Esophagus squamous epithelium (tissue), 5 donors: ENCODE data around the gene IL1R2. TPM values are rescaled to one million over a fixed set of nuclear protein-coding genes. Genes with fewer than 3 reads are reported as not detected.

Source experiments
- DNase-seq: peaks from one replicate; lab custom pipeline; 2025; lab: John Stamatoyannopoulos, UW
- H3K27ac ChIP-seq, 4 donors: fragments of 200-600 bp; sonication (generic); one replicate each; pipeline ENCODE4 v1.5.1; 2016 to 2019; ENCODE audit warnings: mild to moderate bottlenecking in 1 of 4
- H3K27me3 ChIP-seq, 4 donors: fragments of 200-600 bp; sonication (generic); 1 replicate in 3 of 4; 2 replicates in 1 of 4; pipeline versions ENCODE4 v1.5.1 to v1.6.0; 2017 to 2021; ENCODE audit warnings: antibody characterized with exemption in 1 of 4
- H3K36me3 ChIP-seq, 3 donors: fragments of 200-600 bp; sonication (generic); one replicate each; pipeline ENCODE4 v1.5.1; 2016 to 2019
- H3K4me1 ChIP-seq, 3 donors: fragments of 200-600 bp; sonication (generic); one replicate each; pipeline ENCODE4 v1.5.1; 2017 to 2019
- H3K4me3 ChIP-seq, 4 donors: fragments of 200-600 bp; sonication (generic); 1 replicate in 3 of 4; 2 replicates in 1 of 4; pipeline ENCODE4 v1.5.1; 2016 to 2019; ENCODE audit warnings: mild to moderate bottlenecking in 2 of 4, moderate library complexity in 1 of 4
- H3K9me3 ChIP-seq, 3 donors: fragments of 200-600 bp; sonication (generic); one replicate each; pipeline ENCODE4 v1.5.1; 2016 to 2019
- POLR2A ChIP-seq, 4 donors: fragments of 450-650 bp; IDR thresholded peaks; one replicate each; pipeline ENCODE4 v1.6.1; 2017; ENCODE audit warnings: antibody characterized with exemption in 4 of 4, mild to moderate bottlenecking in 4 of 4, moderate library complexity in 3 of 4
- WGBS, 2 donors: methylation state at CpG; one replicate each; pipeline ENCODE4 v1.1.5; 2018; 5-methylcytosine and 5-hydroxymethylcytosine counted together
- intact Hi-C: fragments of 100-400 bp; cut with DNase I; formaldehyde crosslinking; loops from one replicate; pipeline ENCODE4 v1.15.0; 2022
- total RNA-seq, 4 donors: library from RNA; depleted of rRNA; stranded (reverse); fragments of >200 nt; gene quantifications; one replicate each; pipeline ENCODE4 v1.1.0, GENCODE V29; 2016
- TF ChIP-seq, protein P1 (sequence below), 6 experiments: fragments of 450-650 bp in 4 of 6; fragments of 200-600 bp in 2 of 6; sonication (generic) in 2 of 6; IDR thresholded peaks; one replicate each; pipeline ENCODE4 v1.5.1; 2016 to 2019; ENCODE audit warnings: antibody characterized with exemption in 6 of 6, mild to moderate bottlenecking in 4 of 6, moderate library complexity in 4 of 6
- donor health status: DM: yes; HTN: yes; CAD: no.

Gene IL1R2
- total RNA-seq, 4 donors from 2014 or later: 24.1 to 182 (median 78.0) TPM

DNA sequence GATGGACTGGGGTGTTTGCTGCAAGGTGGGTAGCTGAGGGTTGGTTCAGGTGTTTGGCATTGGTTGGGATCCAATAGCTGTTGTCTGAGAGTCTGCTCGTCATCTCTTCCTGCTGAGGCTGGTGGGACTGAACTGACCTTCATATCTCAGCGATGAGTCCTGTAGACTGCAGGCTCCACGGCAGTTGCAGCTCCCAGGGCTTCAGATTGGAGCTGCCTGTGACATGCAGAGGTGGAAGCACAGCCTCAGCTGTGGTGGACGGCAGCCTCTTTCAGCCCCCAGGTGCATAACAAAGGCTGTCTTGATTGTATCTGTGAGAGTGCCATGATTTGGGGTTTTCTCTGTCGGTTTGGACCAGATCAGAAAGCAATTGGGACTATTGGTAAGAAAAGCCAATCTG lies 3.9 kb upstream of the IL1R2 start:
- Histone ChIP-seq H3K4me3 (no peak overlapping the region), H3K27me3 (peaks cover 0 to 34% (median 0%) of the 10 kb centered on the region in 4 donors), H3K36me3 (no peaks in the 10 kb centered on the region), H3K9me3 (no peaks in the 10 kb centered on the region), H3K27ac (no peak overlapping the region), H3K4me1 (peaks cover 8 to 82% (median 19%) of the 10 kb centered on the region in 3 donors)
- DNase-seq: no peak
- no peak for TF ChIP-seq POLR2A (IDR thresholded peaks at IDR 0.05)
- TF ChIP-seq, protein P1, sequence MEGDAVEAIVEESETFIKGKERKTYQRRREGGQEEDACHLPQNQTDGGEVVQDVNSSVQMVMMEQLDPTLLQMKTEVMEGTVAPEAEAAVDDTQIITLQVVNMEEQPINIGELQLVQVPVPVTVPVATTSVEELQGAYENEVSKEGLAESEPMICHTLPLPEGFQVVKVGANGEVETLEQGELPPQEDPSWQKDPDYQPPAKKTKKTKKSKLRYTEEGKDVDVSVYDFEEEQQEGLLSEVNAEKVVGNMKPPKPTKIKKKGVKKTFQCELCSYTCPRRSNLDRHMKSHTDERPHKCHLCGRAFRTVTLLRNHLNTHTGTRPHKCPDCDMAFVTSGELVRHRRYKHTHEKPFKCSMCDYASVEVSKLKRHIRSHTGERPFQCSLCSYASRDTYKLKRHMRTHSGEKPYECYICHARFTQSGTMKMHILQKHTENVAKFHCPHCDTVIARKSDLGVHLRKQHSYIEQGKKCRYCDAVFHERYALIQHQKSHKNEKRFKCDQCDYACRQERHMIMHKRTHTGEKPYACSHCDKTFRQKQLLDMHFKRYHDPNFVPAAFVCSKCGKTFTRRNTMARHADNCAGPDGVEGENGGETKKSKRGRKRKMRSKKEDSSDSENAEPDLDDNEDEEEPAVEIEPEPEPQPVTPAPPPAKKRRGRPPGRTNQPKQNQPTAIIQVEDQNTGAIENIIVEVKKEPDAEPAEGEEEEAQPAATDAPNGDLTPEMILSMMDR (IDR thresholded peaks at IDR 0.05): no peak
- intact Hi-C loops: no loop called here
- WGBS, 2 donors: 90 to 92% methylated on average over 2 to 3 of the region's 5 CpGs

DNA sequence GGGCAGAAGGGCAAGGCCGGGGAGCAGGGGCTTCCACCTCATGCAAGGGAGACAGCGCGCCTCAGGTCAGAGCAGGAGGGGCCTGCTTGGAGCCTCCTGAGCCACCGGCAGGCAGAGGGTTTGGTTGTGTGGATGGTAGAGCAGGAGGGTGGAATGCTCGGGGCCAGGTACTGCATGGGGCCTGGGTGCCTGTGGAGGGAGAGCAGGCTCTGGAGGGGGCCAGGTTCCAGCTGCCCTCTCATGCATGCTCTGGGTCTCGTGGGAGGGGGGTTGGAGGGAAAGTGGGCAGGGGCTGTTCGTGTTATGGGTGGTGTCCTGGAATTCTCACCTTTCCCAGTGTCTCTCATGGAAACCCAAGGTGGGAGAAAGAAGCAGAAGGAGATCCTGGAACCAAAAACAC lies 3.2 kb upstream of the IL1R2 start:
- 87 to 93% methylated on average over 3 to 6 of the region's 7 CpGs for WGBS, 2 donors
- TF ChIP-seq, protein P1 (IDR thresholded peaks at IDR 0.05): no peak
- no peak for TF ChIP-seq POLR2A (IDR thresholded peaks at IDR 0.05)
- H3K27ac ChIP-seq: no peak overlapping the region

DNA sequence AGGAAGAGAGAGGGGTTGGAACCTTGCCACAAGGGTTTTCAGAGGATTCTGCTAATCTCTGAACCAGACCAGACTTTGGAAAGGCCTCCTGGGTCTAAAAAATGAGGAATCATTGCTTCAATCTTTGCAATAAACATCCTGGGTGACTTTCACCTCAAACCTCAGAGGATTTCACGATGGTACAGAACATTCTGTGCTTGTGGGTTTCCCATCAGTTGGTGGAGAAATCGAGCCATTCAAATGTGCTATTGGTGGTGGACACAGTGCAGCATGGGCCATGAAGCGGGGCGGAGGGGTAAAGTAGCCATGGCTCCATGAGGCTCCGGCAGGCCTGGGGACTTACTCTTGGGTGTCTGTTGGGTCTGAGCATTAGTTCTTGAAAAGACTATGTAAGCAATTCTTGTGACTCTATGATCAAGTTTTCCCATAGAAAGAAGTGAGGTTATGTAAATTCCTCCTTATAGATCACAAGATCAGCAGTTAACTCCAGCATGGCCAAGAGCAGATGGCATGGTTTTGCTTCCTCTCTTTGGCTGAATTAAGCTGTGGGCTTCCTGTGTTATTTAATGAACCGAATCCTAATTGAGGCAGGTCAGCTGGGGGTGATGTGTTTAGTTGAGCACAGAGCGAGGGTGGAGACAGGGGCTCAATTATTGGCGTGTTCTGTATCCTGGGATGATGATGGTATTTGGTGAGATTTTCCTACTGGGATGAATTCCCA lies 1.9 kb upstream of the IL1R2 start:
- Histone ChIP-seq H3K4me3 (no peak overlapping the region), H3K9me3 (no peaks in the 10 kb centered on the region), H3K27me3 (peaks cover 0 to 49% (median 0%) of the 10 kb centered on the region in 4 donors), H3K36me3 (no peaks in the 10 kb centered on the region), H3K4me1 (peaks cover 8 to 71% (median 11%) of the 10 kb centered on the region in 3 donors), H3K27ac (peak overlapping the region in 2 of 4 donors; percentile 9 to 24)
- no peak for DNase-seq
- TF ChIP-seq, protein P1 (IDR thresholded peaks at IDR 0.05): no peak
- intact Hi-C loops: no loop called here
- whole genome bisulfite sequencing, 2 donors: 61 to 80% methylated on average over 7 to 8 of the region's 8 CpGs

More for the DNA sequence above, 3.2 kb upstream of the IL1R2 start:
- no peak for DNase-seq
- H3K9me3 ChIP-seq: no peaks in the 10 kb centered on the region
- H3K27me3 ChIP-seq: peaks cover 0 to 38% (median 0%) of the 10 kb centered on the region in 4 donors
- no peak overlapping the region for H3K4me3 ChIP-seq
- peaks cover 8 to 75% (median 15%) of the 10 kb centered on the region in 3 donors for H3K4me1 ChIP-seq
- no peaks in the 10 kb centered on the region for H3K36me3 ChIP-seq
- intact Hi-C loops: no loop called here

DNA sequence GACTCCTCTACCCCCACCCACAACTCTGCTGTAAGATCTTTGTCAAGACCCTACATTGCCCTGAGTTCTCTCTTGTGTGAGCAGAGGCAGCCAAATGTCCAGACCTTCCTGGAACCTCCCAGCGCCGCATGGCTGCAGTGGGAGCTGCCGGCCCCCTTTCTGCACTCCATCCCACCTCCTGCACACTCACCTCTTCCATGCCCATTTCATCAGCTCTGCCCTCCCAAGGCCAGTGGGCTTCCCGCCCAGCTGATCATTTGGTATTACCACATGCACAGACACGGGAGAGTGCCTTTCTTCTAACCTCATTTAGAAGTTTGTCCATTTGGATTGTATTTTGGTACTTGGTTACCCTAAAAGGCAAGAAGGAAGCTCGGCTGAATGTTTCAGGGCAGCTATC lies 2.0 kb downstream of the IL1R2 start:
- WGBS, 2 donors: 33 to 55% methylated on average over 6 of the region's 6 CpGs
- peaks cover 0 to 40% (median 0%) of the 10 kb centered on the region in 4 donors for H3K27me3 ChIP-seq
- H3K36me3 ChIP-seq: no peaks in the 10 kb centered on the region
- no peak for TF ChIP-seq POLR2A (IDR thresholded peaks at IDR 0.05)
- TF ChIP-seq, protein P1 (IDR thresholded peaks at IDR 0.05): no peak
- peaks cover 5 to 68% (median 8%) of the 10 kb centered on the region in 3 donors for H3K4me1 ChIP-seq
- intact Hi-C loops: no loop called here
- peak overlapping the region; percentile 2 to 49 (median 34) for H3K4me3 ChIP-seq
- peak overlapping the region in 3 of 4 donors; percentile 53 to 62 (median 55) for H3K27ac ChIP-seq
- H3K9me3 ChIP-seq: no peaks in the 10 kb centered on the region
- no peak for DNase-seq

DNA sequence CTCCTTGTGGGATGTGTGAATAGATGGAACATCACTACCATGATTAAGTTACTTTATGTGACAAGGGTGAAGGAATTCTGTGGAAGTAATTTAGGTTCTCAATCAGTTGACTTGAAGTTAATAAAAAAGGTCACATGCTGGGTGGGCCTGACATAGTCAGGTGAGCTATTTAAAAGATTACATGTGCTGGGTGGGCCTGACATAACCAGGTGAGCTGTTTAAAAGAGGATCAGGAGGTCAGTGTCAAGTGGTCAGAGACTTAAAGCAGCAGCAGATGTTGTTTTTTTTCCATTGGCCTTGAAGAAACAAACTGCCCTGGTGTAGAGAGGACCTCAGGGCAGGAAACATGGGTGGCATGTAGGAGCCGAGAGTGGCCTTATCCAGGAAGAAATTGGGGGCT lies 3.3 kb downstream of the IL1R2 start:
- Histone ChIP-seq H3K36me3 (no peaks in the 10 kb centered on the region), H3K9me3 (no peaks in the 10 kb centered on the region), H3K4me1 (peaks cover 0 to 64% (median 0%) of the 10 kb centered on the region in 3 donors), H3K27me3 (peaks cover 0 to 39% (median 0%) of the 10 kb centered on the region in 4 donors), H3K4me3 (peak overlapping the region in 3 of 4 donors; percentile 34 to 49 (median 34)), H3K27ac (peak overlapping the region in 2 of 4 donors; percentile 55 to 62)
- intact Hi-C loops: no loop called here
- WGBS, 2 donors: 40 to 56% methylated on average over 1 of the region's 1 CpG
- TF ChIP-seq, protein P1 (IDR thresholded peaks at IDR 0.05): no peak
- no peak for TF ChIP-seq POLR2A (IDR thresholded peaks at IDR 0.05)
- DNase-seq: no peak
